Smooth muscle cell (in vitro differentiated cells): ENCODE data around the gene PHLPP1. TPM values are rescaled to one million over a fixed set of nuclear protein-coding genes. Genes with fewer than 3 reads are reported as not detected.

Experiments used
- DNase-seq: peaks from one replicate; lab custom pipeline; 2025; ENCODE audit not compliant: unreplicated experiment; lab: John Stamatoyannopoulos, UW
- H2AFZ ChIP-seq: fragments of 200-600 bp; sonication (generic); 2 replicates; pipeline ENCODE4 v1.6.0; 2016; ENCODE audit warnings: antibody characterized with exemption, low read depth, mild to moderate bottlenecking
- H3F3A ChIP-seq: fragments of 200-600 bp; sonication (generic); 2 replicates; pipeline ENCODE4 v1.6.0; 2017; ENCODE audit warnings: antibody characterized with exemption, low read depth
- H3K27ac ChIP-seq: fragments of 200-600 bp; sonication (generic); 2 replicates; pipeline ENCODE4 v1.5.1; 2016; ENCODE audit warnings: low read depth, mild to moderate bottlenecking
- H3K27me3 ChIP-seq: fragments of 200-600 bp; sonication (generic); 2 replicates; pipeline ENCODE4 v1.6.1; 2016; ENCODE audit warnings: low read depth, mild to moderate bottlenecking
- H3K36me3 ChIP-seq: fragments of 200-600 bp; sonication (generic); 2 replicates; pipeline ENCODE4 v1.5.1; 2016; ENCODE audit warnings: low read depth
- H3K4me1 ChIP-seq: fragments of 200-600 bp; sonication (generic); 2 replicates; pipeline ENCODE4 v1.5.1; 2016; ENCODE audit warnings: low read depth
- H3K4me2 ChIP-seq: fragments of 200-600 bp; sonication (generic); 2 replicates; pipeline ENCODE4 v1.6.0; 2016; ENCODE audit warnings: mild to moderate bottlenecking
- H3K4me3 ChIP-seq: fragments of 200-600 bp; sonication (generic); 2 replicates; pipeline ENCODE4 v1.5.1; 2016; ENCODE audit warnings: mild to moderate bottlenecking
- H3K79me2 ChIP-seq: fragments of 200-600 bp; sonication (generic); 2 replicates; pipeline ENCODE4 v1.6.0; 2016; ENCODE audit warnings: low read depth, mild to moderate bottlenecking
- H3K9ac ChIP-seq: fragments of 200-600 bp; sonication (generic); 2 replicates; pipeline ENCODE4 v1.6.0; 2016; ENCODE audit warnings: low read depth
- H3K9me3 ChIP-seq: fragments of 200-600 bp; sonication (generic); replicated peaks from 2 replicates; pipeline ENCODE4 v1.5.1; 2016; ENCODE audit warnings: low read depth
- H4K20me1 ChIP-seq: fragments of 200-600 bp; sonication (generic); 2 replicates; pipeline ENCODE4 v1.6.0; 2016; ENCODE audit warnings: low read depth
- CTCF ChIP-seq: fragments of 200-600 bp; sonication (generic); IDR thresholded peaks from 2 replicates; pipeline ENCODE4 v1.5.1; 2017; ENCODE audit warnings: borderline replicate concordance, mild to moderate bottlenecking, antibody characterized with exemption; ENCODE audit not compliant: insufficient read depth, poor library complexity, severe bottlenecking
- WGBS: methylation state at CpG from one replicate; pipeline ENCODE4 v1.1.7; 2016; ENCODE audit warnings: low lambda C conversion rate; 5-methylcytosine and 5-hydroxymethylcytosine counted together
- polyA plus RNA-seq: library from polyadenylated mRNA; unstranded; fragments of >200 nt; fragmentation: Nextera tagmentation; extraction: Ambion mirVana; gene quantifications from 2 replicates; pipeline ENCODE4 v1.2.1, GENCODE V29; 2016
- total RNA-seq: library from RNA; depleted of rRNA; stranded (reverse); fragments of >200 nt; gene quantifications from 2 replicates; pipeline ENCODE4 v1.2.3, GENCODE V29; 2014

PHLPP1 gene
- total and polyA plus RNA-seq, 2 experiments from 2014 or later, result 1.1 to 4.3 TPM

- peaks cover 15% of the 10 kb centered on the region for H4K20me1 ChIP-seq
- under 1% methylated on average over 91 of the region's 127 CpGs for WGBS
- peak overlapping the region; percentile 79 for H3K9ac ChIP-seq
- H3F3A ChIP-seq, result no peaks in the 10 kb centered on the region
- no peaks in the 10 kb centered on the region for H3K27me3 ChIP-seq
- H3K79me2 ChIP-seq, result peaks cover 42% of the 10 kb centered on the region
- H3K4me2 ChIP-seq, result peak overlapping the region; percentile 98
- no peak for TF ChIP-seq CTCF
- peak; percentile 19 for DNase-seq
- no peaks in the 10 kb centered on the region for H3K9me3 ChIP-seq
- H3K36me3 ChIP-seq, result no peaks in the 10 kb centered on the region
- H3K4me1 ChIP-seq, result peaks cover 37% of the 10 kb centered on the region
- H3K27ac ChIP-seq, result peak overlapping the region; percentile 80
- H3K4me3 ChIP-seq, result peak overlapping the region; percentile 73
- no peak overlapping the region for H2AFZ ChIP-seq
These were observed 646 bp downstream of the PHLPP1 start for GRCh38 chr18:62715759-62716615.

GRCh38 chr18:62716619-62717168 is 1.4 kb downstream of the PHLPP1 start:
- H3K4me1 ChIP-seq, result peaks cover 38% of the 10 kb centered on the region
- peak overlapping the region; percentile 50 for H3K9ac ChIP-seq
- H3K4me3 ChIP-seq, result peak overlapping the region; percentile 60
- TF ChIP-seq CTCF, result no peak
- peak; percentile 9 for DNase-seq
- peaks cover 15% of the 10 kb centered on the region for H4K20me1 ChIP-seq
- 1% methylated on average over 31 of the region's 68 CpGs for WGBS
- H2AFZ ChIP-seq, result peak overlapping the region; percentile 64
- peak overlapping the region; percentile 98 for H3K4me2 ChIP-seq
- H3K27ac ChIP-seq, result no peak overlapping the region
- no peaks in the 10 kb centered on the region for H3K27me3 ChIP-seq
- no peaks in the 10 kb centered on the region for H3F3A ChIP-seq
- no peaks in the 10 kb centered on the region for H3K36me3 ChIP-seq
- H3K79me2 ChIP-seq, result peaks cover 49% of the 10 kb centered on the region
- H3K9me3 ChIP-seq, result no peaks in the 10 kb centered on the region

GRCh38 chr18:62717169-62717924 is 2.0 kb downstream of the PHLPP1 start:
- 1% methylated on average over 16 of the region's 16 CpGs for WGBS
- H2AFZ ChIP-seq, result peak overlapping the region; percentile 64
- no peak for DNase-seq

More at GRCh38 chr18:62717169-62717924, 2.0 kb downstream of the PHLPP1 start:
- H3K4me1 ChIP-seq, result peaks cover 44% of the 10 kb centered on the region
- H3K4me2 ChIP-seq, result peak overlapping the region; percentile 98
- no peaks in the 10 kb centered on the region for H3F3A ChIP-seq
- peak overlapping the region; percentile 50 for H3K9ac ChIP-seq
- H3K4me3 ChIP-seq, result peak overlapping the region; percentile 60
- no peaks in the 10 kb centered on the region for H3K27me3 ChIP-seq
- TF ChIP-seq CTCF, result no peak
- H3K79me2 ChIP-seq, result peaks cover 55% of the 10 kb centered on the region
- H3K27ac ChIP-seq, result peak overlapping the region; percentile 42
- no peaks in the 10 kb centered on the region for H3K36me3 ChIP-seq
- peaks cover 15% of the 10 kb centered on the region for H4K20me1 ChIP-seq
- H3K9me3 ChIP-seq, result no peaks in the 10 kb centered on the region
